Type B pancreatic cell (in vitro differentiated cells): ENCODE data around the gene CHCHD1. TPM values are rescaled to one million over a fixed set of nuclear protein-coding genes. Genes with fewer than 3 reads are reported as not detected.

Experiments used
- DNase-seq: peaks from one replicate; pipeline ENCODE4 v3.0.0; 2021; ENCODE audit warnings: mixed read lengths; ENCODE audit not compliant: unreplicated experiment; ENCODE audit errors: extremely low spot score
- H3K27ac Mint-ChIP-seq: 2 replicates; pipeline ENCODE4 v1.8.0; 2021; ENCODE audit warnings: mild to moderate bottlenecking, mixed read lengths
- H3K27me3 Mint-ChIP-seq: 2 replicates; pipeline ENCODE4 v1.8.0; 2021; ENCODE audit warnings: mixed read lengths
- H3K36me3 Mint-ChIP-seq: 2 replicates; pipeline ENCODE4 v1.8.0; 2021; ENCODE audit warnings: mixed read lengths
- H3K4me1 Mint-ChIP-seq: one replicate; pipeline ENCODE4 v1.8.0; 2021; ENCODE audit warnings: mixed read lengths; ENCODE audit not compliant: unreplicated experiment
- H3K4me3 Mint-ChIP-seq: 2 replicates; pipeline ENCODE4 v1.8.0; 2021; ENCODE audit warnings: mild to moderate bottlenecking, mixed read lengths
- H3K9me3 Mint-ChIP-seq: 2 replicates; pipeline ENCODE4 v1.8.0; 2021; ENCODE audit warnings: mixed read lengths
- total RNA-seq: library from RNA; stranded (reverse); gene quantifications from 2 replicates; pipeline ENCODE4 v1.2.1, GENCODE V29; 2021; ENCODE audit warnings: low replicate concordance
- TF ChIP-seq, protein P1 (sequence below): fragments of 200-600 bp; sonication (generic); conservative IDR thresholded peaks from 2 replicates; pipeline ENCODE4 v1.5.0; 2021; ENCODE audit warnings: antibody characterized with exemption, mild to moderate bottlenecking

The CHCHD1 gene
- total RNA-seq, 1 donor from 2014 or later, result 32.6 TPM

DNA sequence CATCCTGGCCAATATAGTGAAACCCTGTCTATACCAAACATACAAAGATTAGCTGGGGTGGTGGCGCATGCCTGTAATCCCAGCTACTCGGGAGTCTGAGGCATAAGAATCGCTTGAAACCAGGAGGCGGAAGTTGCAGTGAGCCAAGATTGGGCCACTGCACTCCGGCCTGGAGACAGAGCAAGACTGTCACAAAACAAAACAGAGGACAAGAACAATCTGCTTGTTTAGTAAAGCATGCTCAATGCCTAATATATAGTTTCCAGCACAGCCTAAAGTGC is 39.5 kb upstream of the CHCHD1 start:
- Mint-ChIP-seq H3K36me3 (peaks cover 3% of the 10 kb centered on the region), H3K27ac (peak overlapping the region; percentile 100), H3K4me1 (peaks cover 22% of the 10 kb centered on the region), H3K4me3 (no peak overlapping the region), H3K9me3 (no peaks in the 10 kb centered on the region), H3K27me3 (no peaks in the 10 kb centered on the region)
- DNase-seq, result no peak
- TF ChIP-seq, protein P1, sequence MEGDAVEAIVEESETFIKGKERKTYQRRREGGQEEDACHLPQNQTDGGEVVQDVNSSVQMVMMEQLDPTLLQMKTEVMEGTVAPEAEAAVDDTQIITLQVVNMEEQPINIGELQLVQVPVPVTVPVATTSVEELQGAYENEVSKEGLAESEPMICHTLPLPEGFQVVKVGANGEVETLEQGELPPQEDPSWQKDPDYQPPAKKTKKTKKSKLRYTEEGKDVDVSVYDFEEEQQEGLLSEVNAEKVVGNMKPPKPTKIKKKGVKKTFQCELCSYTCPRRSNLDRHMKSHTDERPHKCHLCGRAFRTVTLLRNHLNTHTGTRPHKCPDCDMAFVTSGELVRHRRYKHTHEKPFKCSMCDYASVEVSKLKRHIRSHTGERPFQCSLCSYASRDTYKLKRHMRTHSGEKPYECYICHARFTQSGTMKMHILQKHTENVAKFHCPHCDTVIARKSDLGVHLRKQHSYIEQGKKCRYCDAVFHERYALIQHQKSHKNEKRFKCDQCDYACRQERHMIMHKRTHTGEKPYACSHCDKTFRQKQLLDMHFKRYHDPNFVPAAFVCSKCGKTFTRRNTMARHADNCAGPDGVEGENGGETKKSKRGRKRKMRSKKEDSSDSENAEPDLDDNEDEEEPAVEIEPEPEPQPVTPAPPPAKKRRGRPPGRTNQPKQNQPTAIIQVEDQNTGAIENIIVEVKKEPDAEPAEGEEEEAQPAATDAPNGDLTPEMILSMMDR, result no peak

GRCh38 chr10:73743327-73743904 is 38.4 kb upstream of the CHCHD1 start:
- H3K4me3 Mint-ChIP-seq, result peak overlapping the region; percentile 100
- H3K36me3 Mint-ChIP-seq, result peaks cover 3% of the 10 kb centered on the region
- TF ChIP-seq, protein P1, result no peak
- H3K27ac Mint-ChIP-seq, result peak overlapping the region; percentile 100
- H3K27me3 Mint-ChIP-seq, result no peaks in the 10 kb centered on the region
- DNase-seq, result no peak
- peaks cover 22% of the 10 kb centered on the region for H3K4me1 Mint-ChIP-seq
- H3K9me3 Mint-ChIP-seq, result no peaks in the 10 kb centered on the region

GRCh38 chr10:73743905-73744663 is 37.8 kb upstream of the CHCHD1 start, which contains the start of gene SEC24C:
SEC24C (plus strand) TSS chr10:73744372; CDS start chr10:73746833, 2,461 bp downstream.
- peak; percentile 96 for DNase-seq
- Mint-ChIP-seq H3K4me3 (peak within 1 kb of the TSS; percentile 100), H3K4me1 (peaks cover 22% of the 10 kb centered on the region), H3K9me3 (no peaks in the 10 kb centered on the region), H3K27me3 (no peaks in the 10 kb centered on the region), H3K27ac (peak within 1 kb of the TSS; percentile 100), H3K36me3 (peaks cover 6% of the 10 kb centered on the region)
- TF ChIP-seq, protein P1, result peak; percentile 32

- peaks cover 22% of the 10 kb centered on the region for H3K4me1 Mint-ChIP-seq
- TF ChIP-seq, protein P1, result no peak
Observed at GRCh38 chr10:73744664-73744975, 37.2 kb upstream of the CHCHD1 start.

DNA sequence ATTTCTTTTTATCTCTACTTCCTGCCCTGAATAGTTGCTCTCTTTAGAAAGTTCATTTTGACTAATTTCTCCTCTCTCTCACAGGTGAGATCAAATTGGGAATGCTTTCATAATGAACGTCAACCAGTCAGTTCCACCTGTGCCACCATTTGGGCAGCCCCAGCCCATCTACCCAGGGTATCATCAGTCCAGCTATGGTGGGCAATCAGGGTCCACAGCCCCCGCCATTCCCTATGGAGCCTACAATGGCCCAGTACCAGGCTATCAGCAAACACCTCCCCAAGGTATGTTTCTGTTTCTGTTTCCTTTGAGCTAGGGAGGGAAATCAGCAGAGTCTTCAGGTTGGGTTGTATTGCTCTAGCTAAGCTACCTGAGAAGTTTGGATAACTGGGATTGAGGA is 35.1 kb upstream of the CHCHD1 start:
- Mint-ChIP-seq H3K9me3 (no peaks in the 10 kb centered on the region), H3K36me3 (peaks cover 22% of the 10 kb centered on the region), H3K4me3 (peak overlapping the region; percentile 70), H3K27ac (no peak overlapping the region), H3K27me3 (no peaks in the 10 kb centered on the region), H3K4me1 (peaks cover 22% of the 10 kb centered on the region)
- TF ChIP-seq, protein P1, result no peak
- DNase-seq, result no peak

More at GRCh38 chr10:73744664-73744975, 37.2 kb upstream of the CHCHD1 start:
- Mint-ChIP-seq H3K36me3 (peaks cover 8% of the 10 kb centered on the region), H3K27me3 (no peaks in the 10 kb centered on the region), H3K4me3 (peak overlapping the region; percentile 100), H3K27ac (peak overlapping the region; percentile 100), H3K9me3 (no peaks in the 10 kb centered on the region)
- peak; percentile 74 for DNase-seq
